Activated effector memory CD4-positive, alpha-beta T cell treated with anti-CD3 and anti-CD28 coated beads, Interleukin-2, amount 50 U/mL, for 16 hours (primary cell): ENCODE results near the gene MFAP3L.
"Not testable (repeated sequence)": the region's sequence is repeated elsewhere in the genome, so short reads cannot be mapped to it uniquely, and the experiment has no call there.

ENCODE experiments used
- DNase-seq: peaks from one replicate; pipeline ENCODE4 v3.0.0-alpha.2; 2020

MFAP3L gene

GRCh38 chr4:169986369-169986768 lies 39.8 kb downstream of the MFAP3L start:
- no peak for DNase-seq

- DNase-seq = no peak
Measured at GRCh38 chr4:169985881-169986280, 40.3 kb downstream of the MFAP3L start.

GRCh38 chr4:169984745-169985144 lies 41.5 kb downstream of the MFAP3L start:
- no peak for DNase-seq

- no peak for DNase-seq
Measured at GRCh38 chr4:169984173-169984572, 42.0 kb downstream of the MFAP3L start.

- DNase-seq = no peak
Measured at GRCh38 chr4:169976951-169977350, 49.2 kb downstream of the MFAP3L start.

- no peak for DNase-seq
Measured at GRCh38 chr4:169975838-169976796, 50.1 kb downstream of the MFAP3L start.

- no peak for DNase-seq
Measured at GRCh38 chr4:169975131-169975837, 50.9 kb downstream of the MFAP3L start.

- no peak for DNase-seq
Measured at GRCh38 chr4:169971456-169972015, 54.7 kb downstream of the MFAP3L start.

GRCh38 chr4:169968999-169969398 lies 57.2 kb downstream of the MFAP3L start:
- DNase-seq = no peak

GRCh38 chr4:169963998-169964397 lies 62.2 kb downstream of the MFAP3L start:
- DNase-seq = no peak

GRCh38 chr4:169959254-169959653 lies 66.9 kb downstream of the MFAP3L start:
- DNase-seq = no peak

GRCh38 chr4:169958629-169959028 lies 67.6 kb downstream of the MFAP3L start:
- no peak for DNase-seq

GRCh38 chr4:169957785-169958184 lies 68.4 kb downstream of the MFAP3L start:
- no peak for DNase-seq

- DNase-seq = no peak
Measured at GRCh38 chr4:169956091-169956843, 69.9 kb downstream of the MFAP3L start.

GRCh38 chr4:169955521-169955920 lies 70.7 kb downstream of the MFAP3L start:
- DNase-seq = no peak

GRCh38 chr4:169952236-169953002 lies 73.8 kb downstream of the MFAP3L start:
- DNase-seq = no peak

GRCh38 chr4:169948271-169948670 lies 77.9 kb downstream of the MFAP3L start:
- DNase-seq = no peak

- no peak for DNase-seq
Measured at GRCh38 chr4:169945636-169946035, 80.6 kb downstream of the MFAP3L start.

GRCh38 chr4:169943601-169944000 lies 82.6 kb downstream of the MFAP3L start:
- DNase-seq = not testable (repeated sequence)

- DNase-seq = no peak
Measured at GRCh38 chr4:169941141-169941540, 85.1 kb downstream of the MFAP3L start.

- DNase-seq = no peak
Measured at GRCh38 chr4:169940460-169940859, 85.7 kb downstream of the MFAP3L start.
